Stimulated activated CD4-positive, alpha-beta T cell treated with anti-CD3 and anti-CD28 coated beads, TNF-alpha, amount 100 ng/mL, for 24 hours (primary cell): ENCODE data around the gene OGFR.

Source experiments
- DNase-seq, 3 experiments: peaks; one replicate each; pipeline ENCODE4 v3.0.0-alpha.2; 2020; ENCODE audit warnings: low read depth in 3 of 3

Gene OGFR

GRCh38 chr20:62825986-62826645 lies 21.5 kb downstream of the OGFR start:
- no peak for DNase-seq

GRCh38 chr20:62826646-62827310 lies 22.1 kb downstream of the OGFR start:
- no peak for DNase-seq

- DNase-seq, result no peak
Observed at GRCh38 chr20:62827311-62828038, 22.8 kb downstream of the OGFR start.

GRCh38 chr20:62828051-62828450 lies 23.4 kb downstream of the OGFR start:
- no peak for DNase-seq

GRCh38 chr20:62828511-62829230 lies 24.0 kb downstream of the OGFR start:
- no peak for DNase-seq

GRCh38 chr20:62829231-62830230 lies 24.9 kb downstream of the OGFR start:
- DNase-seq, result no peak

GRCh38 chr20:62830251-62830650 lies 25.6 kb downstream of the OGFR start:
- no peak for DNase-seq

- DNase-seq, result no peak
Observed at GRCh38 chr20:62830821-62831220, 26.2 kb downstream of the OGFR start.

GRCh38 chr20:62831361-62831788 lies 26.7 kb downstream of the OGFR start:
- no peak for DNase-seq

GRCh38 chr20:62831854-62832211 lies 27.2 kb downstream of the OGFR start:
- DNase-seq, result no peak

GRCh38 chr20:62832212-62832922 lies 27.7 kb downstream of the OGFR start:
- DNase-seq, result peak in 1 of 3 experiments; percentile 33

GRCh38 chr20:62832951-62833391 lies 28.3 kb downstream of the OGFR start:
- DNase-seq, result no peak

GRCh38 chr20:62834967-62835730 lies 30.5 kb downstream of the OGFR start:
- no peak for DNase-seq

- no peak for DNase-seq
Observed at GRCh38 chr20:62835931-62836861, 31.6 kb downstream of the OGFR start.

GRCh38 chr20:62836967-62837490 lies 32.4 kb downstream of the OGFR start:
- DNase-seq, result no peak

- DNase-seq, result no peak
Observed at GRCh38 chr20:62837790-62838127, 33.1 kb downstream of the OGFR start.

- no peak for DNase-seq
Observed at GRCh38 chr20:62838128-62838891, 33.7 kb downstream of the OGFR start.

- DNase-seq, result no peak
Observed at GRCh38 chr20:62839261-62839660, 34.6 kb downstream of the OGFR start.
